GM06990 (cell line): ENCODE measurements around the gene PRSS8.

Source experiments
- DNase-seq: peaks from one replicate; pipeline ENCODE4 v3.0.0-alpha.2; 2011; ENCODE audit not compliant: insufficient read length; ENCODE audit errors: extremely low read depth
- H3K27me3 ChIP-seq: replicated peaks from 2 replicates; pipeline ENCODE4 v1.6.0; 2011; ENCODE audit warnings: low read length; ENCODE audit not compliant: control insufficient read depth, insufficient read depth
- H3K36me3 ChIP-seq: 2 replicates; pipeline ENCODE4 v1.5.1; 2011; ENCODE audit warnings: low read length; ENCODE audit not compliant: control insufficient read depth, insufficient read depth
- H3K4me3 ChIP-seq: replicated peaks from 2 replicates; pipeline ENCODE4 v1.5.1; 2011; ENCODE audit warnings: low read depth, mild to moderate bottlenecking, control low read depth, low read length
- CTCF ChIP-seq: IDR thresholded peaks from 2 replicates; pipeline ENCODE4 v1.5.1; 2011; ENCODE audit warnings: low read length, control low read depth, mild to moderate bottlenecking, inconsistent platforms; ENCODE audit not compliant: insufficient read depth, poor library complexity, severe bottlenecking

Gene PRSS8

GRCh38 chr16:31113121-31114120 lies 22.1 kb downstream of the PRSS8 start:
- no peaks in the 10 kb centered on the region for H3K27me3 ChIP-seq
- H3K4me3 ChIP-seq, result no peak overlapping the region
- H3K36me3 ChIP-seq, result peaks cover 24% of the 10 kb centered on the region
- no peak for TF ChIP-seq CTCF
- DNase-seq, result no peak

- H3K4me3 ChIP-seq, result no peak overlapping the region
- peaks cover 24% of the 10 kb centered on the region for H3K36me3 ChIP-seq
- H3K27me3 ChIP-seq, result no peaks in the 10 kb centered on the region
- DNase-seq, result no peak
- TF ChIP-seq CTCF, result no peak
Measured at GRCh38 chr16:31112711-31113110, 22.8 kb downstream of the PRSS8 start.

- Histone ChIP-seq H3K4me3 (no peak overlapping the region), H3K36me3 (peaks cover 24% of the 10 kb centered on the region), H3K27me3 (no peaks in the 10 kb centered on the region)
- no peak for TF ChIP-seq CTCF
- DNase-seq, result no peak
Measured at GRCh38 chr16:31111881-31112466, 23.6 kb downstream of the PRSS8 start.

- peaks cover 24% of the 10 kb centered on the region for H3K36me3 ChIP-seq
- DNase-seq, result no peak
- no peak overlapping the region for H3K4me3 ChIP-seq
- TF ChIP-seq CTCF, result no peak
- H3K27me3 ChIP-seq, result no peaks in the 10 kb centered on the region
Measured at GRCh38 chr16:31110106-31111034, 25.2 kb downstream of the PRSS8 start.

- no peak for TF ChIP-seq CTCF
- H3K27me3 ChIP-seq, result no peaks in the 10 kb centered on the region
- DNase-seq, result no peak
- H3K4me3 ChIP-seq, result no peak overlapping the region
- peaks cover 24% of the 10 kb centered on the region for H3K36me3 ChIP-seq
Measured at GRCh38 chr16:31109622-31110021, 25.9 kb downstream of the PRSS8 start.
